ENCODE results near the gene PDRG1.

The PDRG1 gene

DNA sequence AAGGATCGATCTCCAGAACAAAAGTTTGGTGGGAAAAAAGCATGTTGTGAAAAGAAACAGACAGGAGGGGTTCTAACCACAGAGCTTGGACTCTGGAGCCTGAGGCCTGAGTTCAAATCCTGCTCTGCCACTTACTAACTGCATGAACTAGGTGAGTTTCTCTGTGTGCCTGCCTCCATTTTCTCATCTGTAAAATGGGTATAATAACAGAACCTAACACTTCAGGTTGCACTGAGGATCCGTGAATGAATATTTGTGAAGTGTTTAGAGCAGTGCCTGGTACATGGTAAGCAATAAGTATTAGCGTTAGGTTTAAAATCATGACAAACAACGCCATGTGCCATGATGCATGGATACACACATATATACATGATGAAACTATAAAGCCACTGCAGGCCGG lies 44.8 kb downstream of the PDRG1 start:
- no peak overlapping the region for H2BK12ac ChIP-seq (ENCODE audit: low read length in 2 of 2)

GRCh38 chr20:31906001-31906400 lies 45.8 kb downstream of the PDRG1 start:
- H3K14ac ChIP-seq (ENCODE audit: low read length in 2 of 2), result no peak overlapping the region
- peaks cover 17 to 28% of the 10 kb centered on the region in 2 experiments for H3K27me3 ChIP-seq (ENCODE audit: control insufficient read depth in 1 of 2, insufficient read depth in 1 of 2, low read length in 2 of 2)
- H2BK5ac ChIP-seq (ENCODE audit: low read depth, low read length, poor library complexity, severe bottlenecking), result no peak overlapping the region
- no peak overlapping the region for H3K4me2 ChIP-seq (ENCODE audit: low read length, poor library complexity, severe bottlenecking)
- WGBS, result 88% methylated on average over 5 of the region's 5 CpGs
- no peaks in the 10 kb centered on the region for H3K4me1 ChIP-seq (ENCODE audit: control insufficient read depth, insufficient read depth, low read depth, low read length)
- H3K23ac ChIP-seq (ENCODE audit: low read length in 2 of 2), result peak overlapping the region in 1 of 2 experiments; percentile 23
- H2AFZ ChIP-seq (ENCODE audit: low read depth, low read length), result no peak overlapping the region
- no peak overlapping the region for H2BK12ac ChIP-seq (ENCODE audit: low read length in 2 of 2)
- H3K9me3 ChIP-seq (ENCODE audit: control insufficient read depth, low read length), result no peaks in the 10 kb centered on the region
- no peak for DNase-seq
- H3K36me3 ChIP-seq (ENCODE audit: control insufficient read depth in 1 of 2, insufficient read depth in 2 of 2, low read depth in 1 of 2, low read length in 2 of 2), result no peaks in the 10 kb centered on the region
- no peak overlapping the region for H4K8ac ChIP-seq (ENCODE audit: low read length)
- H2AK5ac ChIP-seq (ENCODE audit: low read length, severe bottlenecking), result no peak overlapping the region
- no peak overlapping the region for H2BK15ac ChIP-seq (ENCODE audit: low read depth, poor library complexity, severe bottlenecking)
- no peak overlapping the region for H3K9ac ChIP-seq (ENCODE audit: low read length)
- H3K79me1 ChIP-seq (replicated peaks; ENCODE audit: low read length, poor library complexity, severe bottlenecking), result no peaks in the 10 kb centered on the region
- no peak overlapping the region for H4K91ac ChIP-seq (ENCODE audit: low read length)
- H3K18ac ChIP-seq (ENCODE audit: low read depth in 1 of 2, low read length in 2 of 2), result no peak overlapping the region
- no peak overlapping the region for H2BK120ac ChIP-seq (ENCODE audit: low read depth, low read length)
- no peak overlapping the region for H3K27ac ChIP-seq (ENCODE audit: low read length, poor library complexity, severe bottlenecking)
- H3K4me3 ChIP-seq (ENCODE audit: insufficient read depth in 1 of 2, low read depth in 1 of 2, low read length in 2 of 2), result no peak overlapping the region
- no peak overlapping the region for H3K4ac ChIP-seq (ENCODE audit: low read depth in 1 of 2, low read length in 2 of 2)

More for the DNA sequence above, 44.8 kb downstream of the PDRG1 start:
- no peak overlapping the region for H2BK15ac ChIP-seq (ENCODE audit: low read depth, poor library complexity, severe bottlenecking)
- H3K36me3 ChIP-seq (ENCODE audit: control insufficient read depth in 1 of 2, insufficient read depth in 2 of 2, low read depth in 1 of 2, low read length in 2 of 2), result no peaks in the 10 kb centered on the region
- H3K9me3 ChIP-seq (ENCODE audit: control insufficient read depth, low read length), result no peaks in the 10 kb centered on the region
- H4K91ac ChIP-seq (ENCODE audit: low read length), result no peak overlapping the region
- no peak overlapping the region for H4K8ac ChIP-seq (ENCODE audit: low read length)
- no peaks in the 10 kb centered on the region for H3K4me1 ChIP-seq (ENCODE audit: control insufficient read depth, insufficient read depth, low read depth, low read length)
- H3K9ac ChIP-seq (ENCODE audit: low read length), result no peak overlapping the region
- H3K4me3 ChIP-seq (ENCODE audit: insufficient read depth in 1 of 2, low read depth in 1 of 2, low read length in 2 of 2), result no peak overlapping the region
- H3K79me1 ChIP-seq (replicated peaks; ENCODE audit: low read length, poor library complexity, severe bottlenecking), result no peaks in the 10 kb centered on the region
- H3K14ac ChIP-seq (ENCODE audit: low read length in 2 of 2), result no peak overlapping the region
- H3K27me3 ChIP-seq (ENCODE audit: control insufficient read depth in 1 of 2, insufficient read depth in 1 of 2, low read length in 2 of 2), result peaks cover 17 to 30% of the 10 kb centered on the region in 2 experiments
- no peak overlapping the region for H3K18ac ChIP-seq (ENCODE audit: low read depth in 1 of 2, low read length in 2 of 2)
- H2AK5ac ChIP-seq (ENCODE audit: low read length, severe bottlenecking), result no peak overlapping the region
- WGBS, result 89% methylated on average over 5 of the region's 5 CpGs
- no peak overlapping the region for H3K4me2 ChIP-seq (ENCODE audit: low read length, poor library complexity, severe bottlenecking)
- no peak overlapping the region for H2BK5ac ChIP-seq (ENCODE audit: low read depth, low read length, poor library complexity, severe bottlenecking)
- H3K23ac ChIP-seq (ENCODE audit: low read length in 2 of 2), result no peak overlapping the region
- H2BK120ac ChIP-seq (ENCODE audit: low read depth, low read length), result no peak overlapping the region
- no peak for DNase-seq
- H3K27ac ChIP-seq (ENCODE audit: low read length, poor library complexity, severe bottlenecking), result no peak overlapping the region
- H3K4ac ChIP-seq (ENCODE audit: low read depth in 1 of 2, low read length in 2 of 2), result no peak overlapping the region
- H2AFZ ChIP-seq (ENCODE audit: low read depth, low read length), result no peak overlapping the region

DNA sequence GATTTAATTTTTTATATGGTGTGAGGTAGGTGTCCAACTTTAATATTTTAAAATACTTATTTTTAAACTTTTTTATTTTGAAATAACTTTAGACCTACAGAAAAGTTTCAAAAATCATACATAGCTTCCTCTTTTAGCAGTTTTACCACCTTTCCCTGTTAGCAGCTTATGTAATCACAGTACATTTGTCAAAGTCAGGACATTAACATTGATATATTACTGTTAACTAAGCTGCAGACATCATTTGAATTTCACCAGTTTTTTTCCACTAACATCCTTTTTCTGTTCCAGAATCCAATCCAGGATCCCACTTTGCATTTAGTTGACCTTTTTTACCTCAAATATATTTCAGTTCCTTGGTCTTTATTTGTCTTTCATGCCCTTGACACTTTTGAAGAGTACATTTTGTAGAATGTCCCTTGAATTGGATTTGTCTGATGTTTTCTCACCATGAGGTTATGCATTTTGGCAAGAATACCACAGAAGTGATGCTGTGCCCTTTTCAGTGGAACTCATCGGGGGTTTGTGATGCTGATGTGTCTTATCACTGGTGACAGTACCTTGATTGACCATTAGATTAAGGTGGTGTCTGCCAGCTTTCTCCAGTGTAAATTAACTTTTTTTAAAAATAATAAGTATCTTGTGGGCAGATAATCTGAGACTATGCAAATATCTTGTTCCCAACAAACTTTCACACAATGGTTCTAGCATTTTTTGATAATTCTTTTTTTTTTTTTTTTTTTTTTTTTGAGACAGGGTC lies 48.0 kb downstream of the PDRG1 start:
- H2BK120ac ChIP-seq (ENCODE audit: low read depth, low read length), result no peak overlapping the region
- H3K4me2 ChIP-seq (ENCODE audit: low read length, poor library complexity, severe bottlenecking), result no peak overlapping the region
- H3K9me3 ChIP-seq (ENCODE audit: control insufficient read depth, low read length), result no peaks in the 10 kb centered on the region
- no peak overlapping the region for H3K23ac ChIP-seq (ENCODE audit: low read length in 2 of 2)
- no peak overlapping the region for H2AK5ac ChIP-seq (ENCODE audit: low read length, severe bottlenecking)
- WGBS, result 100% methylated on average over 1 of the region's 1 CpG
- no peak overlapping the region for H4K8ac ChIP-seq (ENCODE audit: low read length)
- H2BK5ac ChIP-seq (ENCODE audit: low read depth, low read length, poor library complexity, severe bottlenecking), result no peak overlapping the region
- H3K4me3 ChIP-seq (ENCODE audit: insufficient read depth in 1 of 2, low read depth in 1 of 2, low read length in 2 of 2), result no peak overlapping the region
- DNase-seq, result no peak
- H3K36me3 ChIP-seq (ENCODE audit: control insufficient read depth in 1 of 2, insufficient read depth in 2 of 2, low read depth in 1 of 2, low read length in 2 of 2), result no peaks in the 10 kb centered on the region
- no peak overlapping the region for H3K27ac ChIP-seq (ENCODE audit: low read length, poor library complexity, severe bottlenecking)
- H3K27me3 ChIP-seq (ENCODE audit: control insufficient read depth in 1 of 2, insufficient read depth in 1 of 2, low read length in 2 of 2), result peaks cover 27 to 29% of the 10 kb centered on the region in 2 experiments
- H2BK15ac ChIP-seq (ENCODE audit: low read depth, poor library complexity, severe bottlenecking), result no peak overlapping the region
- H3K9ac ChIP-seq (ENCODE audit: low read length), result no peak overlapping the region
- no peak overlapping the region for H4K91ac ChIP-seq (ENCODE audit: low read length)
- no peak overlapping the region for H3K4ac ChIP-seq (ENCODE audit: low read depth in 1 of 2, low read length in 2 of 2)
- no peak overlapping the region for H2BK12ac ChIP-seq (ENCODE audit: low read length in 2 of 2)
- no peaks in the 10 kb centered on the region for H3K79me1 ChIP-seq (replicated peaks; ENCODE audit: low read length, poor library complexity, severe bottlenecking)
- H3K18ac ChIP-seq (ENCODE audit: low read depth in 1 of 2, low read length in 2 of 2), result no peak overlapping the region
- H3K14ac ChIP-seq (ENCODE audit: low read length in 2 of 2), result no peak overlapping the region
- H3K4me1 ChIP-seq (ENCODE audit: control insufficient read depth, insufficient read depth, low read depth, low read length), result no peaks in the 10 kb centered on the region
- H2AFZ ChIP-seq (ENCODE audit: low read depth, low read length), result no peak overlapping the region

- no peak overlapping the region for H2BK120ac ChIP-seq (ENCODE audit: low read depth, low read length)
- H4K8ac ChIP-seq (ENCODE audit: low read length), result no peak overlapping the region
- WGBS, result 88% methylated on average over 5 of the region's 6 CpGs
- no peak overlapping the region for H3K14ac ChIP-seq (ENCODE audit: low read length in 2 of 2)
- H3K9me3 ChIP-seq (ENCODE audit: control insufficient read depth, low read length), result no peaks in the 10 kb centered on the region
- no peak overlapping the region for H3K4me2 ChIP-seq (ENCODE audit: low read length, poor library complexity, severe bottlenecking)
- H3K27ac ChIP-seq (ENCODE audit: low read length, poor library complexity, severe bottlenecking), result no peak overlapping the region
- H3K23ac ChIP-seq (ENCODE audit: low read length in 2 of 2), result no peak overlapping the region
- H3K4me1 ChIP-seq (ENCODE audit: control insufficient read depth, insufficient read depth, low read depth, low read length), result no peaks in the 10 kb centered on the region
- no peak overlapping the region for H3K9ac ChIP-seq (ENCODE audit: low read length)
- no peak overlapping the region for H2BK15ac ChIP-seq (ENCODE audit: low read depth, poor library complexity, severe bottlenecking)
- H2AFZ ChIP-seq (ENCODE audit: low read depth, low read length), result no peak overlapping the region
- DNase-seq, result no peak
- no peak overlapping the region for H4K91ac ChIP-seq (ENCODE audit: low read length)
- no peak overlapping the region for H3K4me3 ChIP-seq (ENCODE audit: insufficient read depth in 1 of 2, low read depth in 1 of 2, low read length in 2 of 2)
- H2BK5ac ChIP-seq (ENCODE audit: low read depth, low read length, poor library complexity, severe bottlenecking), result no peak overlapping the region
- H3K79me1 ChIP-seq (replicated peaks; ENCODE audit: low read length, poor library complexity, severe bottlenecking), result no peaks in the 10 kb centered on the region
- H3K27me3 ChIP-seq (ENCODE audit: control insufficient read depth in 1 of 2, insufficient read depth in 1 of 2, low read length in 2 of 2), result peaks cover 19 to 33% of the 10 kb centered on the region in 2 experiments
- H2BK12ac ChIP-seq (ENCODE audit: low read length in 2 of 2), result no peak overlapping the region
- H3K4ac ChIP-seq (ENCODE audit: low read depth in 1 of 2, low read length in 2 of 2), result no peak overlapping the region
- H2AK5ac ChIP-seq (ENCODE audit: low read length, severe bottlenecking), result no peak overlapping the region
- no peak overlapping the region for H3K18ac ChIP-seq (ENCODE audit: low read depth in 1 of 2, low read length in 2 of 2)
- no peaks in the 10 kb centered on the region for H3K36me3 ChIP-seq (ENCODE audit: control insufficient read depth in 1 of 2, insufficient read depth in 2 of 2, low read depth in 1 of 2, low read length in 2 of 2)
Observed at GRCh38 chr20:31901615-31902014, 50.2 kb downstream of the PDRG1 start.

Measured in mesenchymal stem cell (in vitro differentiated cells and primary cell).